ENCODE data around the gene MAD1L1. TPM values are rescaled to one million over a fixed set of nuclear protein-coding genes. Genes with fewer than 3 reads are reported as not detected.

Gene MAD1L1
- total and polyA plus RNA-seq, 4 donors, result 12.8 to 20.7 (median 16.5) TPM

DNA sequence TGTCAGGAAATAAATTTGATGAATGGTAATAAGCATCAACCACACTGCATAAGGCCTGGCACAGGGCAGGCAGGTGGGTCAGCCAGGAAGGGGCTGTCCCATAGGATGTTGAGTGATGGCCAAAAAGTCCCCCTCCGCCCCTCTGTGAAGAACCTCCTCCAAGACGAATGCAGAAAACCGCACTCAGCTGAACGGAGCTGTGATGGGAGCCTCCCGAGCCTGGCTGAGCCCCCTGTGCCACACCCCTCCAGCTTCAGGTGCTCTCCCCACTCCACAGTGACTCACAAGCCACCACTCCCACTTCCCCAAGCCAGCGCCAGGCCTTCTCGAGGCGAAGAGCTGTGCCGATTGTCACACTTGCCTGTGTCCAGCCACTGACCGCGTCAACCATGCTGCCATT, 184.2 kb downstream of the MAD1L1 start:
- TF ChIP-seq CTCF (IDR thresholded peaks at IDR 0.05; ENCODE audit: low read depth, low read length, missing input control) (no peak), RAD21 (IDR thresholded peaks at IDR 0.05) (no peak), SP1 (IDR thresholded peaks at IDR 0.05) (no peak), REST (IDR thresholded peaks at IDR 0.05) (no peak), ATF3 (IDR thresholded peaks at IDR 0.05) (no peak), RXRA (IDR thresholded peaks at IDR 0.05) (no peak), JUND (IDR thresholded peaks at IDR 0.05) (no peak), TAF1 (conservative IDR thresholded peaks at IDR 0.05) (no peak), EGR1 (IDR thresholded peaks at IDR 0.05; ENCODE audit: low read depth in 2 of 2) (no peak), NR2F2 (IDR thresholded peaks at IDR 0.05) (no peak), YY1 (IDR thresholded peaks at IDR 0.05) (no peak), HNF4A (conservative IDR thresholded peaks at IDR 0.05) (no peak), HNF4G (IDR thresholded peaks at IDR 0.05) (no peak)
- TF ChIP-seq, protein P1, sequence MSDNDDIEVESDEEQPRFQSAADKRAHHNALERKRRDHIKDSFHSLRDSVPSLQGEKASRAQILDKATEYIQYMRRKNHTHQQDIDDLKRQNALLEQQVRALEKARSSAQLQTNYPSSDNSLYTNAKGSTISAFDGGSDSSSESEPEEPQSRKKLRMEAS (IDR thresholded peaks at IDR 0.05), result no peak
- TF ChIP-seq, protein P2, sequence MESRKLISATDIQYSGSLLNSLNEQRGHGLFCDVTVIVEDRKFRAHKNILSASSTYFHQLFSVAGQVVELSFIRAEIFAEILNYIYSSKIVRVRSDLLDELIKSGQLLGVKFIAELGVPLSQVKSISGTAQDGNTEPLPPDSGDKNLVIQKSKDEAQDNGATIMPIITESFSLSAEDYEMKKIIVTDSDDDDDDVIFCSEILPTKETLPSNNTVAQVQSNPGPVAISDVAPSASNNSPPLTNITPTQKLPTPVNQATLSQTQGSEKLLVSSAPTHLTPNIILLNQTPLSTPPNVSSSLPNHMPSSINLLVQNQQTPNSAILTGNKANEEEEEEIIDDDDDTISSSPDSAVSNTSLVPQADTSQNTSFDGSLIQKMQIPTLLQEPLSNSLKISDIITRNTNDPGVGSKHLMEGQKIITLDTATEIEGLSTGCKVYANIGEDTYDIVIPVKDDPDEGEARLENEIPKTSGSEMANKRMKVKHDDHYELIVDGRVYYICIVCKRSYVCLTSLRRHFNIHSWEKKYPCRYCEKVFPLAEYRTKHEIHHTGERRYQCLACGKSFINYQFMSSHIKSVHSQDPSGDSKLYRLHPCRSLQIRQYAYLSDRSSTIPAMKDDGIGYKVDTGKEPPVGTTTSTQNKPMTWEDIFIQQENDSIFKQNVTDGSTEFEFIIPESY (IDR thresholded peaks at IDR 0.05), result no peak
- Histone ChIP-seq H3K4me1 (ENCODE audit: control insufficient read depth in 4 of 4, insufficient read depth in 4 of 4, low read length in 3 of 4) (no peaks in the 10 kb centered on the region), H3K27ac (ENCODE audit: low read depth in 1 of 2, low read length in 2 of 2) (no peak overlapping the region), H3K36me3 (ENCODE audit: control insufficient read depth in 4 of 4, insufficient read depth in 3 of 4, low read depth in 1 of 4, low read length in 3 of 4) (no peaks in the 10 kb centered on the region), H3K27me3 (ENCODE audit: control insufficient read depth in 4 of 4, insufficient read depth in 4 of 4, low read length in 3 of 4) (no peaks in the 10 kb centered on the region), H3K4me3 (ENCODE audit: low read depth in 1 of 3, low read length in 3 of 3) (no peak overlapping the region), H3K9me3 (ENCODE audit: control insufficient read depth in 4 of 4, low read length in 3 of 4) (no peaks in the 10 kb centered on the region), H3K9ac (ENCODE audit: low read depth in 1 of 2, low read length in 2 of 2) (no peak overlapping the region)
- WGBS, result 94% methylated on average over 11 of the region's 11 CpGs
- no peak for DNase-seq (ENCODE audit: low spot score)

DNA sequence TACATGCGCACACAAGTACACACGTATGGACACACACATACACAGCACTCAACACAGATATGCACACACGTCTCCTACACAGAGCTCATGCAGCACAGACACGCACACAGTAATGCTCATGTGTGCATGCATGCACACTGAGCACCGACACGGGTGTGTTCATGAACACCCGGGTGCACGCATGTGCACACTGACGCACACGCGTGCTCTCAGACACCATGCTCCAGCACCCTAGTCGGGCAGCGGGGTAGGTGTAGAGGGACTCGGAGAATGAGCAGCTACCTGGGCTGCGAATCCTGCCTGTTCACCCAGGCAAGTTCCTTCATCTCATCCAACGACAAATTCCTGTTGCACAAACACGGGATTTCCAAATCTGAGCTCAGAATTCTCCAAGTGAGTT, 184.7 kb downstream of the MAD1L1 start:
- Histone ChIP-seq H3K27ac (ENCODE audit: low read depth in 1 of 2, low read length in 2 of 2) (no peak overlapping the region), H3K9me3 (ENCODE audit: control insufficient read depth in 4 of 4, low read length in 3 of 4) (no peaks in the 10 kb centered on the region), H3K4me1 (ENCODE audit: control insufficient read depth in 4 of 4, insufficient read depth in 4 of 4, low read length in 3 of 4) (no peaks in the 10 kb centered on the region), H3K9ac (ENCODE audit: low read depth in 1 of 2, low read length in 2 of 2) (no peak overlapping the region), H3K27me3 (ENCODE audit: control insufficient read depth in 4 of 4, insufficient read depth in 4 of 4, low read length in 3 of 4) (no peaks in the 10 kb centered on the region), H3K4me3 (ENCODE audit: low read depth in 1 of 3, low read length in 3 of 3) (no peak overlapping the region), H3K36me3 (ENCODE audit: control insufficient read depth in 4 of 4, insufficient read depth in 3 of 4, low read depth in 1 of 4, low read length in 3 of 4) (no peaks in the 10 kb centered on the region)
- WGBS, result 97% methylated on average over 17 of the region's 17 CpGs
- DNase-seq (ENCODE audit: low spot score), result no peak
- TF ChIP-seq HNF4A (conservative IDR thresholded peaks at IDR 0.05), result no peak
